Esophagus squamous epithelium (tissue), 5 donors: Measurements from ENCODE around the gene CCR5AS. TPM values are rescaled to one million over a fixed set of nuclear protein-coding genes. Genes with fewer than 3 reads are reported as not detected.

Source experiments
- DNase-seq: peaks from one replicate; lab custom pipeline; 2025; lab: John Stamatoyannopoulos, UW
- H3K27ac ChIP-seq, 4 donors: fragments of 200-600 bp; sonication (generic); one replicate each; pipeline ENCODE4 v1.5.1; 2016 to 2019; ENCODE audit warnings: mild to moderate bottlenecking in 1 of 4
- H3K27me3 ChIP-seq, 4 donors: fragments of 200-600 bp; sonication (generic); 1 replicate in 3 of 4; 2 replicates in 1 of 4; pipeline versions ENCODE4 v1.5.1 to v1.6.0; 2017 to 2021; ENCODE audit warnings: antibody characterized with exemption in 1 of 4
- H3K36me3 ChIP-seq, 3 donors: fragments of 200-600 bp; sonication (generic); one replicate each; pipeline ENCODE4 v1.5.1; 2016 to 2019
- H3K4me1 ChIP-seq, 3 donors: fragments of 200-600 bp; sonication (generic); one replicate each; pipeline ENCODE4 v1.5.1; 2017 to 2019
- H3K4me3 ChIP-seq, 4 donors: fragments of 200-600 bp; sonication (generic); 1 replicate in 3 of 4; 2 replicates in 1 of 4; pipeline ENCODE4 v1.5.1; 2016 to 2019; ENCODE audit warnings: mild to moderate bottlenecking in 2 of 4, moderate library complexity in 1 of 4
- H3K9me3 ChIP-seq, 3 donors: fragments of 200-600 bp; sonication (generic); one replicate each; pipeline ENCODE4 v1.5.1; 2016 to 2019
- POLR2A ChIP-seq, 4 donors: fragments of 450-650 bp; IDR thresholded peaks; one replicate each; pipeline ENCODE4 v1.6.1; 2017; ENCODE audit warnings: antibody characterized with exemption in 4 of 4, mild to moderate bottlenecking in 4 of 4, moderate library complexity in 3 of 4
- intact Hi-C: fragments of 100-400 bp; cut with DNase I; formaldehyde crosslinking; loops from one replicate; pipeline ENCODE4 v1.15.0; 2022
- total RNA-seq, 4 donors: library from RNA; depleted of rRNA; stranded (reverse); fragments of >200 nt; gene quantifications; one replicate each; pipeline ENCODE4 v1.1.0, GENCODE V29; 2016
- TF ChIP-seq, protein P1 (sequence below), 6 experiments: fragments of 450-650 bp in 4 of 6; fragments of 200-600 bp in 2 of 6; sonication (generic) in 2 of 6; IDR thresholded peaks; one replicate each; pipeline ENCODE4 v1.5.1; 2016 to 2019; ENCODE audit warnings: antibody characterized with exemption in 6 of 6, mild to moderate bottlenecking in 4 of 6, moderate library complexity in 4 of 6
- donor health status: DM: yes; HTN: yes; CAD: no.

Gene CCR5AS

DNA sequence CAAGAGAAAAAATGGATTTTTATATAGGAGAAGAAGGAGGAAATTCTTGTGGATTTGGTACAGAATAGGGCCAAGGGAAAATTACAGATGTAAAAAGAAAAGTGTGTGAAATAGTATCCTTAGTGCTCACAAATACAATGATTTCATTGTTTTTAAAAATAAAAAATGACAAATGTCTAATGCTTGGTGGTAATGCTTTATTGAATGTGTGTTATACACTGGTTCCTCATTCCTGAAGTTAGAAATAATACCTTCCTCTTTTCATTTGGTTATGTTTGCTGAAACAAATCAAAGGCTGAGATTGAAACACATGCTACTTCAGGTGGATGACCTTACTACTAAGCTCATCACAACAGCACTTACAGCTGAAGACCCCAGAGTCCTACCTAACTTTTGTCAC is 90.7 kb downstream of the CCR5AS start:
- H3K27me3 ChIP-seq: peaks cover 0 to 2% (median 0%) of the 10 kb centered on the region in 4 donors
- H3K9me3 ChIP-seq: no peaks in the 10 kb centered on the region
- peaks cover 0 to 11% (median 0%) of the 10 kb centered on the region in 3 donors for H3K4me1 ChIP-seq
- H3K36me3 ChIP-seq: no peaks in the 10 kb centered on the region
- no peak for DNase-seq
- intact Hi-C loops: no loop called here
- no peak overlapping the region for H3K4me3 ChIP-seq
- no peak overlapping the region for H3K27ac ChIP-seq
- no peak for TF ChIP-seq POLR2A (IDR thresholded peaks at IDR 0.05)
- TF ChIP-seq, protein P1, sequence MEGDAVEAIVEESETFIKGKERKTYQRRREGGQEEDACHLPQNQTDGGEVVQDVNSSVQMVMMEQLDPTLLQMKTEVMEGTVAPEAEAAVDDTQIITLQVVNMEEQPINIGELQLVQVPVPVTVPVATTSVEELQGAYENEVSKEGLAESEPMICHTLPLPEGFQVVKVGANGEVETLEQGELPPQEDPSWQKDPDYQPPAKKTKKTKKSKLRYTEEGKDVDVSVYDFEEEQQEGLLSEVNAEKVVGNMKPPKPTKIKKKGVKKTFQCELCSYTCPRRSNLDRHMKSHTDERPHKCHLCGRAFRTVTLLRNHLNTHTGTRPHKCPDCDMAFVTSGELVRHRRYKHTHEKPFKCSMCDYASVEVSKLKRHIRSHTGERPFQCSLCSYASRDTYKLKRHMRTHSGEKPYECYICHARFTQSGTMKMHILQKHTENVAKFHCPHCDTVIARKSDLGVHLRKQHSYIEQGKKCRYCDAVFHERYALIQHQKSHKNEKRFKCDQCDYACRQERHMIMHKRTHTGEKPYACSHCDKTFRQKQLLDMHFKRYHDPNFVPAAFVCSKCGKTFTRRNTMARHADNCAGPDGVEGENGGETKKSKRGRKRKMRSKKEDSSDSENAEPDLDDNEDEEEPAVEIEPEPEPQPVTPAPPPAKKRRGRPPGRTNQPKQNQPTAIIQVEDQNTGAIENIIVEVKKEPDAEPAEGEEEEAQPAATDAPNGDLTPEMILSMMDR (IDR thresholded peaks at IDR 0.05): no peak

DNA sequence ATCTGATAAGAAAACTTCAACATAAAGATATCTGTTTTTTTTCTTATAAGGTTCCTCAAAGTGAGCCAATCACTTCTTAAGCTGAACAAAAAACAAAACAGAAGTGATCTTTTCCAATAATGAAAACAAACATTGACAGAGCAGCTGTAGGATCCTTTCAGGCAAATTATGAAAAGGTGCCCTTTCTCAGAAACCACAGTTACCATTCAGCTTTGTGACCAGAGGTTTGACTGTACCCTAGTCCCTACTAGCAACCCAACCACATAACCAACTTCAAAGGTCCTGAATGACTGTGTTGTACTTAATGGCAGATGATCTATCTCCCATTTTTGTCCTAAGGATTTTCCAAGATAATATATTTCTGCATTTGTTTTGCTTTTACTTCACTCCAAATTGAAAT is 92.3 kb downstream of the CCR5AS start:
- H3K9me3 ChIP-seq: no peaks in the 10 kb centered on the region
- H3K4me1 ChIP-seq: peaks cover 0 to 19% (median 4%) of the 10 kb centered on the region in 3 donors
- H3K27me3 ChIP-seq: peaks cover 0 to 8% (median 0%) of the 10 kb centered on the region in 4 donors
- no peak overlapping the region for H3K4me3 ChIP-seq
- no peak for TF ChIP-seq POLR2A (IDR thresholded peaks at IDR 0.05)
- TF ChIP-seq, protein P1 (IDR thresholded peaks at IDR 0.05): no peak
- no peak overlapping the region for H3K27ac ChIP-seq
- intact Hi-C loops: no loop called here
- DNase-seq: no peak
- no peaks in the 10 kb centered on the region for H3K36me3 ChIP-seq

Other genes starting within 250 kb of the CCR5AS start
- gene CCR1, start 198.8 kb downstream of the CCR5AS start, total RNA-seq: 1 to 10 TPM in 3 of 4 donors, under 1 TPM in 1; 0.45 to 8.6 (median 2.8) TPM
- gene CCR3, start 164.6 kb downstream of the CCR5AS start, total RNA-seq: not detected
- 1 to 10 TPM in 3 of 4 donors, under 1 TPM in 1; 0.40 to 6.0 (median 1.9) TPM for gene CCR2, start 53.0 kb downstream of the CCR5AS start, total RNA-seq
- 1 to 10 TPM in 2 of 4 donors, under 1 TPM in 2; 0.61 to 2.5 (median 0.93) TPM for gene CCR5, start 36.1 kb downstream of the CCR5AS start, total RNA-seq
- gene CCRL2, start 193 bp upstream of the CCR5AS start, total RNA-seq: 1 to 10 TPM in 2 of 4 donors, under 1 TPM in 1, not detected in 1; 0.48 to 1.5 (median 1.1) TPM
- gene LTF, start 57.8 kb upstream of the CCR5AS start, total RNA-seq: 100 to 1,000 TPM in 1 of 4 donors, 1 to 10 TPM in 2, under 1 TPM in 1; 0.57 to 204 (median 2.6) TPM
- gene RTP3, start 90.9 kb upstream of the CCR5AS start, total RNA-seq: not detected
- 1 to 10 TPM in 2 of 4 donors, under 1 TPM in 1, not detected in 1; 0.26 to 2.7 (median 1.1) TPM for gene LRRC2, start 159.2 kb upstream of the CCR5AS start, total RNA-seq
- under 1 TPM in 1 of 4 donors, not detected in 3; 0.50 TPM for gene FAM240A, start 205.5 kb upstream of the CCR5AS start, total RNA-seq